HepG2 (cell line): ENCODE results near the gene CIAO2B. TPM values are rescaled to one million over a fixed set of nuclear protein-coding genes. Genes with fewer than 3 reads are reported as not detected.

Experiments used
- ADNP ChIP-seq: sonication (generic); formaldehyde crosslinking; IDR thresholded peaks from 2 replicates; pipeline ENCODE4 v1.4.0; 2020; ENCODE audit warnings: missing genetic modification reagents
- ERF ChIP-seq: IDR thresholded peaks from 2 replicates; pipeline ENCODE4 v1.6.1; 2018; ENCODE audit warnings: missing biosample characterization, missing genetic modification reagents
- FOXJ3 ChIP-seq: sonication (generic); formaldehyde crosslinking; IDR thresholded peaks from 2 replicates; pipeline ENCODE4 v1.4.0; 2020; ENCODE audit warnings: missing genetic modification reagents, mild to moderate bottlenecking, borderline replicate concordance
- FOXP1 ChIP-seq, 2 experiments: fragments of 450-650 bp in 1 of 2; IDR thresholded peaks; 2 replicates each; pipeline ENCODE4 v1.6.1; 2017 to 2018; ENCODE audit warnings: antibody characterized with exemption in 1 of 2
- HNRNPK ChIP-seq: fragments of 200-400 bp; formaldehyde crosslinking; IDR thresholded peaks from 2 replicates; pipeline ENCODE4 v1.6.1; 2018; ENCODE audit warnings: low read length, low read depth, moderate library complexity, mild to moderate bottlenecking; ENCODE audit not compliant: poor library complexity, severe bottlenecking
- ISX ChIP-seq: sonication (generic); formaldehyde crosslinking; conservative IDR thresholded peaks from 2 replicates; pipeline ENCODE4 v1.5.0; 2020; ENCODE audit warnings: missing genetic modification reagents
- KDM3A ChIP-seq: IDR thresholded peaks from 2 replicates; pipeline ENCODE4 v1.6.1; 2018; ENCODE audit warnings: low read depth, missing compliant biosample characterization
- MTF2 ChIP-seq: sonication (generic); formaldehyde crosslinking; IDR thresholded peaks from 2 replicates; pipeline ENCODE4 v1.5.0; 2020; ENCODE audit warnings: missing genetic modification reagents, borderline replicate concordance
- NR0B2 ChIP-seq: sonication (generic); formaldehyde crosslinking; IDR thresholded peaks from 2 replicates; pipeline ENCODE4 v1.4.0; 2020; ENCODE audit warnings: mild to moderate bottlenecking, missing genetic modification reagents
- PTBP1 ChIP-seq: fragments of 200-400 bp; formaldehyde crosslinking; IDR thresholded peaks from 2 replicates; pipeline ENCODE4 v1.6.1; 2018; ENCODE audit warnings: low read length, low read depth; ENCODE audit not compliant: poor library complexity, severe bottlenecking
- TEF ChIP-seq: sonication (generic); formaldehyde crosslinking; IDR thresholded peaks from 2 replicates; pipeline ENCODE4 v1.5.0; 2020; ENCODE audit warnings: missing genetic modification reagents
- THYN1 ChIP-seq: sonication (generic); formaldehyde crosslinking; IDR thresholded peaks from 2 replicates; pipeline ENCODE4 v1.8.1; 2023; ENCODE audit warnings: low read depth, mild to moderate bottlenecking, moderate library complexity, missing genetic modification reagents, borderline replicate concordance
- ZFP36L2 ChIP-seq: sonication (generic); formaldehyde crosslinking; IDR thresholded peaks from 2 replicates; pipeline ENCODE4 v1.4.0; 2020; ENCODE audit warnings: missing genetic modification reagents
- ZNF563 ChIP-seq: sonication (generic); formaldehyde crosslinking; IDR thresholded peaks from 2 replicates; pipeline ENCODE4 v1.8.0; 2022; ENCODE audit warnings: mild to moderate bottlenecking, moderate library complexity, missing genetic modification reagents
- ZNF691 ChIP-seq: sonication (generic); formaldehyde crosslinking; IDR thresholded peaks from 2 replicates; pipeline ENCODE4 v1.4.0; 2020; ENCODE audit warnings: missing genetic modification reagents, low read depth, mild to moderate bottlenecking, borderline replicate concordance
- ZSCAN25 ChIP-seq: sonication (generic); formaldehyde crosslinking; IDR thresholded peaks from 2 replicates; pipeline ENCODE4 v1.8.0; 2022; ENCODE audit warnings: mild to moderate bottlenecking, missing genetic modification reagents
- polyA plus RNA-seq, 8 experiments: library from polyadenylated mRNA; depleted of rRNA in 3 of 8; stranded (reverse) in 7 of 8; unstranded in 1 of 8; fragments of >200 nt; fragmentation: Illumina TruSeq in 4 of 8; extraction: Trizol in 4 of 8; gene quantifications; 2 replicates each; pipeline versions ENCODE4 v1.2.1 to v1.2.3, GENCODE V29; 2011 to 2016; ENCODE audit warnings: low read depth in 4 of 8, missing spikeins in 1 of 8, mixed read lengths in 1 of 8; ENCODE audit not compliant: insufficient read depth in 1 of 8
- total RNA-seq, 5 experiments: library from RNA; depleted of rRNA; stranded (reverse); fragments of >200 nt; fragmentation: Illumina TruSeq; extraction: Trizol; gene quantifications; 2 replicates each; pipeline ENCODE4 v1.2.3, GENCODE V29; 2016; ENCODE audit warnings: low read depth in 1 of 5
- TF ChIP-seq, protein P1 (sequence below): sonication (generic); formaldehyde crosslinking; IDR thresholded peaks from 2 replicates; pipeline ENCODE4 v1.5.1; 2020; ENCODE audit warnings: missing genetic modification reagents, mild to moderate bottlenecking, borderline replicate concordance
- TF ChIP-seq, protein P2 (sequence below): sonication (generic); formaldehyde crosslinking; IDR thresholded peaks from 2 replicates; pipeline ENCODE4 v1.4.0; 2020; ENCODE audit warnings: missing genetic modification reagents

The CIAO2B gene
- total and polyA plus RNA-seq, 2 of the 13 experiments (the other 11 are each of a cell fraction or from before 2014, with no cell fraction given), result 157 to 293 TPM

DNA sequence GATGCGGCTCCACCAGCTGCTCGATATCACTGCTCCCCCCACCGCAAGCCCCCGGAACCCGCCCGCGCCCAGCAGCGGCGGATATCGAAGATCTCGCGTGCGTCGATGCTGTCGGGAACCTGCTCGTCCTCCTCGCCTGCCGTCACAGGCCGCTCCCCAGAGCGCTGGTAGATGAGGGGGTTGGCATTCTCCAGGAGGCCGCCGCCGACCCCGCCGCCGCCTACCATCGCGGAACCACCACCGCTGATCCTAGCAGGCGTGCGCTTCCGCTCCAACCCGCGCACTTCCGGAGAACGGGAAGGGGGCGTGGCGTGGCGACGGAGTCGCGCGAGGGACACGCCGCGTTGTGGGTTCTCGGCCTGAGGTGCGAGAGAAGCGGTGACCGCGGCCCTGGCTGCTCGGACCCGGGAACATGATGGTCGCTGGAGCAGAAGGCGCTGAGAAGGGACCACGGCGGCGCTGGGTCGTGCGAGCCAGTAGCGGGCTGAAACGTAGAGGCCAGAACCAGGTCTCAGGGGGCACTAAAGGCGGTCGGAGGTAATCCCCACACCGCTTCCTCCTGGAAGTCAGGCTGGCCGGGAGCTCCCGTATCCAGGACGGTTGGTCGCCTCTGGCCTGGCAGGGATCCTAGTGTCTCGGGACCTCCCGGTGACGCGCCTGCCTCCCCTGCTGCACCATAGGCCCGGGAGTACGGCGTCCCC is at the start of gene CIAO2B (continued):
- TF ChIP-seq, protein P1, sequence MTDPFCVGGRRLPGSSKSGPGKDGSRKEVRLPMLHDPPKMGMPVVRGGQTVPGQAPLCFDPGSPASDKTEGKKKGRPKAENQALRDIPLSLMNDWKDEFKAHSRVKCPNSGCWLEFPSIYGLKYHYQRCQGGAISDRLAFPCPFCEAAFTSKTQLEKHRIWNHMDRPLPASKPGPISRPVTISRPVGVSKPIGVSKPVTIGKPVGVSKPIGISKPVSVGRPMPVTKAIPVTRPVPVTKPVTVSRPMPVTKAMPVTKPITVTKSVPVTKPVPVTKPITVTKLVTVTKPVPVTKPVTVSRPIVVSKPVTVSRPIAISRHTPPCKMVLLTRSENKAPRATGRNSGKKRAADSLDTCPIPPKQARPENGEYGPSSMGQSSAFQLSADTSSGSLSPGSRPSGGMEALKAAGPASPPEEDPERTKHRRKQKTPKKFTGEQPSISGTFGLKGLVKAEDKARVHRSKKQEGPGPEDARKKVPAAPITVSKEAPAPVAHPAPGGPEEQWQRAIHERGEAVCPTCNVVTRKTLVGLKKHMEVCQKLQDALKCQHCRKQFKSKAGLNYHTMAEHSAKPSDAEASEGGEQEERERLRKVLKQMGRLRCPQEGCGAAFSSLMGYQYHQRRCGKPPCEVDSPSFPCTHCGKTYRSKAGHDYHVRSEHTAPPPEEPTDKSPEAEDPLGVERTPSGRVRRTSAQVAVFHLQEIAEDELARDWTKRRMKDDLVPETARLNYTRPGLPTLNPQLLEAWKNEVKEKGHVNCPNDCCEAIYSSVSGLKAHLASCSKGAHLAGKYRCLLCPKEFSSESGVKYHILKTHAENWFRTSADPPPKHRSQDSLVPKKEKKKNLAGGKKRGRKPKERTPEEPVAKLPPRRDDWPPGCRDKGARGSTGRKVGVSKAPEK (CRISPR knock-in tag), result peak; percentile 96
- TF ChIP-seq ZNF563 (CRISPR knock-in tag) (peak; percentile 91), ZSCAN25 (CRISPR knock-in tag) (peak; percentile 73; the same call in 1 of the 2 replicates), FOXP1 (IDR thresholded peaks at IDR 0.05) (no peak), FOXP1 (CRISPR knock-in tag; IDR thresholded peaks at IDR 0.05) (no peak; the same call in 1 of the 2 replicates), TEF (CRISPR knock-in tag) (peak; percentile 75; the same call in 1 of the 2 replicates), NR0B2 (CRISPR knock-in tag) (peak; percentile 92), ISX (CRISPR knock-in tag) (0 out of 2 replicates have a peak, but pooled peaks have one; percentile 47), HNRNPK (peak; percentile 20), THYN1 (CRISPR knock-in tag) (no peak), ZFP36L2 (CRISPR knock-in tag) (0 out of 2 replicates have a peak, but pooled peaks have one; percentile 26), MTF2 (CRISPR knock-in tag) (0 out of 2 replicates have a peak, but pooled peaks have one; percentile 77), ERF (CRISPR knock-in tag) (peak; percentile 94), ZNF691 (CRISPR knock-in tag) (peak; percentile 97), KDM3A (peak; percentile 96), ADNP (peak; percentile 85), PTBP1 (no peak), FOXJ3 (CRISPR knock-in tag) (peak; percentile 66)
- TF ChIP-seq, protein P2, sequence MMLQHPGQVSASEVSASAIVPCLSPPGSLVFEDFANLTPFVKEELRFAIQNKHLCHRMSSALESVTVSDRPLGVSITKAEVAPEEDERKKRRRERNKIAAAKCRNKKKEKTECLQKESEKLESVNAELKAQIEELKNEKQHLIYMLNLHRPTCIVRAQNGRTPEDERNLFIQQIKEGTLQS, result peak; percentile 56
